ENCODE data around the gene ALPL. TPM values are rescaled to one million over a fixed set of nuclear protein-coding genes. Genes with fewer than 3 reads are reported as not detected.

Gene ALPL
- total RNA-seq, 1 experiment from 2014 or later: 0.73 TPM

DNA sequence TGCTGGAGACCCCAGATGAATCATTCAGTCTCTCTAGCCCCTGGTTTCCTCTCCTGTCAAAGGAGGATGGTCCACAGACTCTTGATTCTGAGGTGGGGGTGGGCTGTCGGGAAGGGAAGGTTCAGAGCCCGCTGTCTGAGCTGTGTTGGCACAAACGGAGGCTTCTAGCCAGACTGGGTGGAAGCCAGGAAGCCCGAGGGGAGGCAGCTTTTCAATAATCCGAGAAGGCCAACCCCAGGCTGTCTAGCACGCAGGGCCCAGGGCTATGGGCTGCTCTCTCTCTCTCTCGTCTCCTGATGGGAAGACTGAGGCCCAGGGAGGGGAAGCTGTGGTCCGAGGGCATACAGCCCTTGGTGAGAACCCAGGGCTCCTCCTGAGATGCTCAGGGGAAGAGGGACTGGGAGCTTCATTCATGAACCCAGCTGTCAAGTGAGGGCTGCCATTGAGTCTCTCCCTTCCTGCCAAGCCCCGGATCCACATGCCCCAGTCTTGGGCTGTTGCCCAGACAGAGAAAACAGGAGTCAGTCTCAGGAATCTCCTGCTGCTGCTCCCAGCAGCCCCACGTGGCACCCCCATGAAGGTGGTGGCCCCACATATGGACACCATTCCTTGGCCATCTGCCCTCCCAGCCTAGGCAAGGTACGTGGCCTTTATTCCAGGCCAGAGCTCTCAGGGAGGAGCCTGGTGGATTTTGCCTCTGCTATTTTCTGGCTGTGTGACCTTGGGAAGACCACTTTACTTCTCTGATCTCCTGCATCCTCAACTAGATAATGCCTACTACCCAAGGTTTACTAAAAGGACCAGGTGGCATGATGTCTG lies 115.6 kb downstream of the ALPL start:
- H4K20me1 ChIP-seq (ENCODE audit: low read length): no peaks in the 10 kb centered on the region
- no peak overlapping the region for H3K4me2 ChIP-seq (ENCODE audit: low read length)
- no peak overlapping the region for H3K9ac ChIP-seq (ENCODE audit: low read length)
- H3K4me3 ChIP-seq (ENCODE audit: low read length): no peak overlapping the region
- no peak for DNase-seq
- POLR2A ChIA-PET (ENCODE audit: unreplicated experiment): no interaction called here
- H3K27ac ChIP-seq (ENCODE audit: low read length): no peak overlapping the region; the same call in 1 of the 2 replicates
- intact Hi-C loops (cut with micrococcal nuclease): no loop called here
- CTCF ChIA-PET: no interaction called here
- no peaks in the 10 kb centered on the region for H3K9me3 ChIP-seq (ENCODE audit: low read length)
- no peak for ATAC-seq
- no peaks in the 10 kb centered on the region for H3K9me2 ChIP-seq (replicated peaks; ENCODE audit: low read length)
- peaks cover 44% of the 10 kb centered on the region for H3K4me1 ChIP-seq (ENCODE audit: insufficient read depth, low read length)
- BruUV-seq (replicated peaks): no TSS peak
- TF ChIP-seq EZH2phosphoT487 (IDR thresholded peaks at IDR 0.05; ENCODE audit: borderline replicate concordance, low read length) (no peak), EZH2 (IDR thresholded peaks at IDR 0.05; ENCODE audit: low read length, unreplicated experiment) (no peak)
- TF ChIP-seq, protein P1, sequence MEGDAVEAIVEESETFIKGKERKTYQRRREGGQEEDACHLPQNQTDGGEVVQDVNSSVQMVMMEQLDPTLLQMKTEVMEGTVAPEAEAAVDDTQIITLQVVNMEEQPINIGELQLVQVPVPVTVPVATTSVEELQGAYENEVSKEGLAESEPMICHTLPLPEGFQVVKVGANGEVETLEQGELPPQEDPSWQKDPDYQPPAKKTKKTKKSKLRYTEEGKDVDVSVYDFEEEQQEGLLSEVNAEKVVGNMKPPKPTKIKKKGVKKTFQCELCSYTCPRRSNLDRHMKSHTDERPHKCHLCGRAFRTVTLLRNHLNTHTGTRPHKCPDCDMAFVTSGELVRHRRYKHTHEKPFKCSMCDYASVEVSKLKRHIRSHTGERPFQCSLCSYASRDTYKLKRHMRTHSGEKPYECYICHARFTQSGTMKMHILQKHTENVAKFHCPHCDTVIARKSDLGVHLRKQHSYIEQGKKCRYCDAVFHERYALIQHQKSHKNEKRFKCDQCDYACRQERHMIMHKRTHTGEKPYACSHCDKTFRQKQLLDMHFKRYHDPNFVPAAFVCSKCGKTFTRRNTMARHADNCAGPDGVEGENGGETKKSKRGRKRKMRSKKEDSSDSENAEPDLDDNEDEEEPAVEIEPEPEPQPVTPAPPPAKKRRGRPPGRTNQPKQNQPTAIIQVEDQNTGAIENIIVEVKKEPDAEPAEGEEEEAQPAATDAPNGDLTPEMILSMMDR (conservative IDR thresholded peaks at IDR 0.05; ENCODE audit: low read depth, low read length): no peak
- H2AFZ ChIP-seq (ENCODE audit: low read length): no peak overlapping the region
- no peaks in the 10 kb centered on the region for H3K36me3 ChIP-seq (ENCODE audit: low read depth, low read length)
- no peaks in the 10 kb centered on the region for H3K79me2 ChIP-seq (ENCODE audit: low read length)
- H3K27me3 ChIP-seq (ENCODE audit: low read length): no peaks in the 10 kb centered on the region
- H3F3A ChIP-seq (ENCODE audit: low read length, unreplicated experiment): no peaks in the 10 kb centered on the region

DNA sequence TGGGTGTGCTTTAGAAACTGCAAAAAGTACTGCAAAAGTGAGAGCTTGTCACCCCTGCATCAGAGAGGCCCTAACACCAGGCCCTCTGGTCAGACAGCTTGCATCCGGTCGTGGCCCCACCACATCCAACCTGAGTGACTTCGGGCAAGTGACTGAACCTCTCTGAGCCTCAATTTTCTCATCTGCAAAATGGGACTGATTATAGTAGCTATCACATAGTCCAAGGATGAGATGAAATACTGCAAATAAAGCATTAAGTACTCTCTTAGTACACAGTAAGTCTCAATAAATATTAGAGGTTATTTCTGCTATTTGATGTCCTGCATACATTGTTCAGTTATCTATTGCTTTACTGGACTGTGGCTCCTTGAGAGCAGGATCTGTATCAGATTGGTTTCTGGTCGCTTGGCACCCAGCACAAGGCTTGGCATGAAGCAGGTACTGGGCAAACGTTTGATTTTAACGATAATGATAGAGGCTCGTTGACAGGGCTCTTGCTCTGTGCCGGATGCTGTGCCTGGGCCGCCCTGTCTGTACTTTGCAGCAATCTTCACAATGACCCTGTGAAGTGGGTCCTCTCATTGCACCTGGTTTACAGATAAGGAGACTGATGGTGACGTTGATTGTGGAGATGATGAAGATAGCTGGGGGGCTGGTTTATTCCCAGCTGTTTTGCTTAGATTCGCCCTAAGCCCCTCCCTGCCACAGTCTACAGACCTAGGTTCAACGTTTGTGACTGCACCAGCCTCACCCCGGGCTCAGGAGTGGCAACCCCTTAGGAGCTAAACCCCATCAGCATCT lies 116.4 kb downstream of the ALPL start:
- POLR2A ChIA-PET (ENCODE audit: unreplicated experiment): no interaction called here
- no peak for ATAC-seq
- H4K20me1 ChIP-seq (ENCODE audit: low read length): no peaks in the 10 kb centered on the region
- peak overlapping the region; percentile 92 for H3K27ac ChIP-seq (ENCODE audit: low read length)
- H3F3A ChIP-seq (ENCODE audit: low read length, unreplicated experiment): no peaks in the 10 kb centered on the region
- intact Hi-C loops (cut with micrococcal nuclease): no loop called here
- BruUV-seq (replicated peaks): no TSS peak
- H2AFZ ChIP-seq (ENCODE audit: low read length): no peak overlapping the region
- no peak overlapping the region for H3K4me3 ChIP-seq (ENCODE audit: low read length)
- H3K9me3 ChIP-seq (ENCODE audit: low read length): no peaks in the 10 kb centered on the region
- peaks cover 44% of the 10 kb centered on the region for H3K4me1 ChIP-seq (ENCODE audit: insufficient read depth, low read length)
- no peaks in the 10 kb centered on the region for H3K9me2 ChIP-seq (replicated peaks; ENCODE audit: low read length)
- TF ChIP-seq, protein P1 (conservative IDR thresholded peaks at IDR 0.05; ENCODE audit: low read depth, low read length): no peak
- TF ChIP-seq EZH2 (IDR thresholded peaks at IDR 0.05; ENCODE audit: low read length, unreplicated experiment): no peak
- TF ChIP-seq EZH2phosphoT487 (IDR thresholded peaks at IDR 0.05; ENCODE audit: borderline replicate concordance, low read length): no peak
- 0 out of 2 replicates have a peak overlapping the region, but pooled peaks have one; percentile 50 for H3K9ac ChIP-seq (ENCODE audit: low read length)
- H3K4me2 ChIP-seq (ENCODE audit: low read length): no peak overlapping the region
- no peaks in the 10 kb centered on the region for H3K36me3 ChIP-seq (ENCODE audit: low read depth, low read length)
- DNase-seq: no peak
- CTCF ChIA-PET: interaction anchor here (0.5 kb wide), 1 partner anchor 338 kb away, joined by 5 read pairs; no protein-coding TSS in a partner anchor
- no peaks in the 10 kb centered on the region for H3K79me2 ChIP-seq (ENCODE audit: low read length)
- no peaks in the 10 kb centered on the region for H3K27me3 ChIP-seq (ENCODE audit: low read length)

Data from PC-3 (cell line).